Activated T-helper 1 cell treated with anti-CD3 and anti-CD28 coated beads, Interleukin-2, amount 50 U/mL, for 16 hours (primary cell): ENCODE results near the gene SIMC1.
"Not testable (repeated sequence)": the region's sequence is repeated elsewhere in the genome, so short reads cannot be mapped to it uniquely, and the experiment has no call there.

Experiments used
- DNase-seq, 2 donors: peaks; one replicate each; pipeline ENCODE4 v3.0.0-alpha.2; 2020; ENCODE audit warnings: low read depth in 1 of 2, low spot score in 1 of 2

The SIMC1 gene

DNA sequence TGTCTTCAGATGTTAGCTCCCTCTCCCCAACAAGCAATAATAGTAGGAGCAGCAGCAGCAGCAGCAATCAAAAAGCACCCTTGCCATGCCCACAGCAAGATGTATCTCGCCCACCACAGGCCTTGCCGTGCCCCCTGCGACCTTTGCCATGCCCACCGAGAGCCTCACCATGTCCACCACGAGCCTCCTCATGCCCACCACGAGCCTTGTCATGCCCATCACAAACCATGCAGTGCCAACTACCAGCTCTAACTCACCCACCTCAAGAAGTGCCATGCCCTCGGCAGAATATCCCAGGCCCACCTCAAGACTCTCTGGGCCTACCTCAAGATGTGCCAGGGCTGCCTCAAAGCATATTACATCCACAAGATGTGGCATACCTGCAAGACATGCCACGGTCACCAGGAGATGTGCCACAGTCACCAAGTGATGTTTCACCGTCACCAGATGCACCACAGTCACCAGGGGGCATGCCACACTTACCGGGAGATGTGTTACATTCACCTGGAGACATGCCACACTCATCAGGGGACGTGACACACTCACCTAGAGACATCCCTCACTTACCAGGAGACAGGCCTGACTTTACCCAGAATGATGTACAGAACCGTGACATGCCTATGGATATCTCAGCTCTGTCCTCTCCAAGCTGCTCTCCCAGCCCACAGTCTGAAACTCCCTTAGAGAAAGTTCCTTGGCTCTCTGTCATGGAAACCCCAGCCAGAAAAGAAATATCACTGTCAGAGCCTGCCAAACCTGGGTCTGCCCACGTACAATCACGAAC is 52.0 kb downstream of the SIMC1 start:
- not testable (repeated sequence) for DNase-seq

DNA sequence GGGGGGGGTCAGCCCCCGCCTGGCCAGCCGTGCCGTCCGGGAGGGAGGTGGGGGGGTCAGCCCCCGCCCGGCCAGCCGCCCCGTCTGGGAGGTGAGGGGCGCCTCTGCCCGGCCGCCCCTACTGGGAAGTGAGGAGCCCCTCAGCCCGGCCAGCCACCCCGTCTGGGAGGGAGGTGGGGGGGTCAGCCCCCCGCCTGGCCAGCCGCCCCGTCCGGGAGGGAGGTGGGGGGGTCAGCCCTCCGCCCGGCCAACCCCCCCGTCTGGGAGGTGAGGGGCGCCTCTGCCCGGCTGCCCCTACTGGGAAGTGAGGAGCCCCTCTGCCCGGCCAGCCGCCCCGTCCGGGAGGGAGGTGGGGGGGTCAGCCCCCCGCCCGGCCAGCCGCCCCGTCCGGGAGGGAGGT is 67.1 kb downstream of the SIMC1 start:
- not testable (repeated sequence) for DNase-seq

DNA sequence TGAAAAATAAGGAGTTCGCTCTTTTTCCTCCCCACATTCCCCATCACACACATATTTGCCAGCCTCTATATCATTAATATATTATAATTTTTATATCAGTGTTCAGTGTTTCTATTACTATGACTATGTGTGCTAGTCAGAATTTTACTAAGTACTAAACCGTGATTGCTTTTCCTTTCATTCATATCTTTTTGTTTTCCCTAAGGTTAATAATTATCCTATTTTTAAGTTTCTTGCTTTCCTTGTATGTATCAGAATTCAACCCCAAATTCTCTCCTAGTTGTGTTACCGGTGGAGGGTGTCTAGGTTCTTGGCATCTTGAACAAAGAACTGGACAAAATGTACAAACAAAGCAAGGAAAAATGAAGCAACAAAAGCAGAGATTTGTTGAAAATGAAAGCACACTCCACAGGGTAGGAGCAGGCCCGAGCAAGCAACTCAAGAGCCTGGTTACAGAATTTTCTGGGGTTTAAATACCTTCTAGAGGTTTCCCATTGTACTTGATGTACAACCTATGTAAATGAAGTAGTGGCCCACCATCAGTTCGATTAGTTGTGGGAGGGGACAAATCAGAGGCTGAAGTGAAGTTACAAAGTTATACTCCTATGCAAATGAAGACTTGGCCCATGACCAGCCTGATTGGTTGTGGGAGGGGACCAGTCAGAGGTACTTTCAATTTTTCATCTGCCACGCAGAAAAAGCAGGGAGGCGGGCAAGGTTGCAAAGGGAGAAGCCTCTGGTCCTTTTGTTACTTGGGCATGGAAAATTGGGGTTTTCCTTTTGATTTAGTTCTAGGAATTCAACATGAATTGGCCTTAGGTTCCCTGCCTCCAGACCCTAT is 79.5 kb downstream of the SIMC1 start:
- no peak for DNase-seq

DNA sequence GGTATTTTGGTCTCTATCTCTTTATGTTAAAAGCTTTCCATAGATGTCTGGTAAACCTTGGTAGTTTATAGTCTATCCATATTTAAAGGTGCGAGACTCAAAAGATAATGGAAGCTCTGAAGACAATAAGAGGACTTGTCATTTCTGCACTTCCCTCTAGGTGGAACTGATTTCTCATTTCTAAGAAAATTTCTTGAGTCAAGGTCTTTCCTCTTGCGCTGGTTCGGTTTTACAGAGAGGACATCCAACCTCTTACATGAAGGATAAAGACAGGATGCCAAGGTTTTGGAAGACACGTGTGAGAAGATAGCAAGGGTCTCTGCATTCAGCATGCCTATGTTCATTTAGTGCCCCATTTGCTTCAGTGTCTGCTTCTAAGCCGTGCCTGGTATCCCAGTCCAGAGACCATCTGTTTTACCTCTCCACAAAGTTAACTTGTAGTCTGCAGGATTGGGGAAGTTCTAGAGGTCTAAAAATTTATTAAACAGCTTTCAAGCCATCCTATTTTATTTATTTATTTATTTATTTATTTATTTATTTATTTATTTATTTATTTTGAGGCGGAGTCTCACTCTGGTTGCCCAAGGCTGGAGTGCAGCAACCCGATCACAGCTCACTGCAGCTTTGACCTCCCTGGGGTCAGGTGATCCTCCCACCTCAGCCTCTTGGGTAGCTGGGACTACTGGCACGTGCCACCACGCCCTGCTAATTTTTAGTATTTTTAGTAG is 81.8 kb downstream of the SIMC1 start:
- DNase-seq, result no peak

DNA sequence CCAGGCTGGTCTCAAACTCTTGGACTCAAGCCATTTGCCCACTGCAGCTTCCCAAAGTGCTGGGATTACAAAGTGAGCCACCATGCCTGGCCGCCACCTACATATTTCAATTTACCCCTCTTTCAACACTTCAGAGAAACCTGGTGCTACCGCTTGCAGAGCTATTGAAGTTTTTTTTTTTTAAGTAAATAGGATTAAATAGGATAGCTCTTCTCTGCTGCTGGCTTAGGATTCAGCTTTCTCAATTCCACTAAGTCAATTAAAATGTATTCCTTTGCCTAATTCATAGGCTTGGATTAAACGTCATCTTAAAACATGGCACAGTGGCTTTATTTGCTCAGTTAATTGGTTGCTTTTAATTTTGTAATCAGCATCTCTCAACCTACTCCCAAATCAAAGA is 82.4 kb downstream of the SIMC1 start:
- no peak for DNase-seq

DNA sequence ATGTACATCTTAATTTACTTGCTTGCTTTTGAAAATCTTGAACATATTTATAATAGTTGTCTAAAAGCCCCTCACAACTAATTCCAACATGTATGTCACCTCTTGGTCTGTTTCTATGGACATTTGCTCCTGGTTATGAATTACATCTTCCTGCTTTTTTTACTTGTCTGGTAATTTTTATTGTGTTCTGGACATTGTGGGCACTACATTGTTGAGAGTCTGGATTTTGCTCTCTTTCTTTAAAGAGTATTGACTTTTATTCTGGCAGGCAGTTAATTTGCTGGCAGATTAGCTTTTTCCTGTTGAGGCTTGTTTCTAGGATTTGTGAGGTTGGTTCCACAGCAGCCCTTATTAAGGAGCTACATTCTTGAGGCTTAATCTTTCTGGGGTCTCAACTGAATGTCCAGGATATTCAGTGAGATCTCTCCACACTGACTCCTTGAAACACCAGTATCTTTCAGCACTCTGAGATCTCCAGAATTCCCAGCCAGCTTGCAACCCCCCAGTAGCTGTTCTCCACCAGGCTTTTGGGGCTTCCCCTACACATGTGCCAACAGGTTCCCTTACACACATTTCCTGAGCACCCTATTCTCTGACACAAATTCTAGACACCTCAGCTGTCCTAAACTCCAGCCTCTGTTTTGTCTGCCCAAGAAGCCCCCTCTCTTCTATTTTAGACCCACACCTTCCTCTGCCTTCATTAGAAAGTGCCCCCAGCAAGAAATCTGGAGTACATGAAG is 96.0 kb downstream of the SIMC1 start:
- DNase-seq, result no peak

DNA sequence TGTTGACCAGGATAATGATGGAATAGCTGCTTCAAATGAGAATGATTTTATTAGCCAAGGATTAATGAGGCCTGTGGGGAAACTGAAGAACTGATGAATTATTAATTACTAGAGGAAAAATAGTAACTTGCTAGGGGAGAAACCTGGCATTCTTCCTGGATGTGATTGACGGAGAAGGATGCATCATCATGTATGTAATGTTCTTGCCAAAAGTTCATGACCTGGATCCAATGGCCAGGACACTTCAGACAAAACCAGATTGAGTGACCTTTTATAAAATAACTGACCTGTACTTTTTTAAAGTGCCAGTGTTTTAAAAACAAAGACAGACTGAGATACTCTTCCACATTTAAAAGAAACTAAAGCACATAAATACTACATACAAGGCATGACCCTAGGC is 99.7 kb downstream of the SIMC1 start:
- no peak for DNase-seq

DNA sequence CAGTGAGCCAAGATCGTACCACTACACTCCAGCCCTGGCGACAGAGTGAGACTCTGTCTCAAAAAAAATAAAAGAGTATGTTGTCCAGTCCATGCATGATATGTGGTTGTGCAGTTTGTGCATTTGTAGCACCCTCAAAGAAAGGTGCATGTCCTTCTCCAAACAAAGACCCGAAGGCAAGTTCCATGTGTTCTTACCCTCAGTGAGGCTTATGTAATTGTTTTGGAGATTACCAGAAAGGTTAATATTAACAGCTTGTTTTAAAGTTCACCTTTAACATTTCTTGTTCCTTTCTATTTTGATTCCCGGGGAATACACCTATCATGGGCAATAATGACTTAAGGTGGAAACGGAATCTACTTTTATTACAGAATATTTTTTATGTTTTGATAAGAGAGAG is 101.1 kb downstream of the SIMC1 start:
- DNase-seq, result no peak

DNA sequence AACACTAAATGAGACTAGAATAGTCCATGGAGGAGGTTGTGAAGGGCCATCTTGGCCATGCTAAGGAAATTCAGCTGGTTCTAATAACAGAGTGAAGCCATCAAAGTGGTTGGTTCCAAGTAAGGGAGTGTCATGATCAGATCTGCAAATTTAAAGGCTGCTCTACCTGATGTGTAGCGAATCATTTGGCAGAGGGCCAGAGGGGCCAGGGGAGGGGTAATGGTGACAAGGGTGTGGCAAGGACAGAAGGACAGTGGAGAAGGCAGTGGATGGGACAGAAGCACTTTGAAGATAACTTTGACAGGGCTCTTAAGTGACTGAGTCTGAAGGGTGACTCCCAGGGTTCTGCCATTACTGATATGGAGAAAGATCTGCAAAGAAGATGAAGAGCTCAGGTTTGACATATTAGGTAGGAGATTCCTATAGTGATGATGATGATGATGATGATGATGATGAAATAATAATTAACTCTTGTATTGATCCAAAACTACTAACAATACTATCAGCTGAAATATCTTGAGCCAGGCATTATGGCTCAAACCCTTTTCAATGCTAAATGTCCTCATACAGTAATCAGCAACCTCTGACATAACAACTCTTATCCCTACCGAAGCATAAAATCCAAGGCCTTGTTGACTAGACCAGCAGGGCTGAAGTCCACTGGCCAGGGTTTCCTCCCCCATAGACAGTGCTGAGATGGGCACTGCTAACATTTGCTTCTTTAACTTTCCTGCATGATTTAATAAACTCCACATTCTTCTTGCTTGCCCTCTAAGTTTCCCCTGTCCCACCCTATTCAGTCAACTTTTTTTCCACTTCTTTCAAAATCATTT is 103.3 kb downstream of the SIMC1 start:
- DNase-seq, result no peak

DNA sequence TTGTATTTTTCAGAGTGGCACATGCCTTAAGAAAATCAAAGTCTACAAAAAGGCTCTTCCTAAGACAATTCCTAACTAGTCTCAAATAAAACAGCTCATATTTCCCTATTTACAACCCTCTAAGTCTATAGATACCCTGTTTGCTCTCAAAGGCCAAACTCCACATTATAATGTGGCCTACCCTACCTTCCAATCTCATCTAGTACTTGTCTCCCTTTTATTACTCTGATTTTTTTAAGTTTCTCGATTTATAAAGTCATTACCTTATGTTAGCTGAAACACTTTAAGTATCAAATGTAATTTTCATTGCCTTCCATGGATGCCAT is 103.9 kb downstream of the SIMC1 start:
- no peak for DNase-seq

DNA sequence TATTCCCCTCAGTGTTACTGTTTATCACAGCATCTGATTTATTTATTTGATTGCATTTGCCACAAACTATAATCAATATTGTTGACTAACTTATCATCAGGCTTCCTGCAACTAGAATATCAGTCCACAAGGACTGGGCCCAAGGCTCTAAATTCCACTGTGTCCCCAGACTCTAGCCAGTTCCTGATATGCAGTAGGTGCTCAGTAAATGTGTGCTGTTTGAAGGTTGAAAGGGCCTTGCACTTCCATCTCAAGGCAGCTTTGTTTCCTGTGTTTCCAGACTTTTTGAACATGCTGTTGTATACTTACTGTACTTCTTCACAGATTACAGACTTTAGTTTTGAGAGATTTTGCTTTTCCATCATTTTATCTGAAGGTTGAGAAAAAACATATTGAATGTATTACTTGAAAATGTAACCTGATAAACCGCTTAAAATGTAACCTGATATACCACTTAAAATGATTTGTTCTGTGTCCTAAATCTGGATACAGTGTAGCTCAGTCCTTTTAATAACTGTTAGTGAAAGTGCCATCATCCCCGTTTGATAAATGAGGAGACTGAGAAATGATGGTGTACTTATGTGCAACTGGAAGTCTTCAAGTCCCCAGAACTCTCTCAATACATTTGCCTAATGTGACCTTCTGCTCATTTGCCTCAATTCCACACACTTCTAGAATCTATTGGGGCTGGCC is 104.7 kb downstream of the SIMC1 start:
- DNase-seq, result no peak

DNA sequence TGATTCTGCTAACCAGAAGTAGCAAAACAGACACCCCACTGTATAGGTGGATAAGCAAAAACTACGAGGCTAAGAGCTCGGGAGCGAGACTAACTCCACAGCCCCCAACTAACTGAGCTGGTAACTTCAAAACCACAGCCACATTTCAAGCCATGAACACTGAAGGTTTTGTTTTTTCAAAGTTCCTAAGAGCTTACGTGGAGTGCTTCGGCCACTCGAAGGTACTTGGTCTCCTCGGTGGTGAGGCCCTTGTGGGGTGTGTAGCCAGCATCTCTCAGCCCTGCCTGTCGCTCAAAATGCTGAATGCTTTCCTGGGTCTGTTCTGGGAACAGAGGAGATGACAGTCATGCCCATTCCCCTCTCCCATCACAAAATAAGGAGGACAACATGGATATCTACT is 112.2 kb downstream of the SIMC1 start:
- DNase-seq, result no peak

DNA sequence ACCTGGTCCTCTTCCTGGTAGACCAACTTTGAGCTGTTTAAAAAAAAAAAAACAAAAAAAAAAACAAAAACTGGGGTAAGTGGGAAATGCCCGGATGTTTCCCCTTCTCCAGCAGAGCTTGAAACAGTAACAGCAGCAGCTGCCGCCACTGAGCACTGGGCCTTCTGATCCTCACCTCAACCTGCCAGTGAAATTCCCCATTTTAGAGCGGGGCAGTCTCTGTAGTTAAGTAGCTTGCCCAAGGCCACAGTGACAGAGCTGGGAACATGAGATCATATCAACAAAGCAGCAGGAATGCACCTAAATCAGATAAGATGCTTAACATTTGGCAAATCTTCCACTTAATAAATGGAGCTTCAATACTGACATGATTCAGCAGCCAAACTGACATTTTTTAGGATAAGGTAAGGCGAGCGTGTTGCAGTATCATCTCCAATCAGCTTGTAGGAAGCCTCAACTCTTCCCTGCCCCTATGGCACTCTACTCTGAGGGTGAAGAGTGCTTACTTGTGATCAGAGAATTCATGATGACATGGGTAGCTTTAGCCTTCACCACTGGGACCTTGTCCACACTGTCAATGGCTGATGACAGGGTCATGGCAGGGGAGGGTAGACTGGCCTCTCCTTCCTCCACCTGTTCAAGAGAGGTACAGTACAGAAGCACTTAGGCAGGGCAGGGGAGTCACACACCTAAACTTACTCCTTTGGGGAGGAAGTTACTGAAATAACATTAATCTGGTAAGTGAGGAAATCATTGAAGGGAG is 114.1 kb downstream of the SIMC1 start:
- no peak for DNase-seq

DNA sequence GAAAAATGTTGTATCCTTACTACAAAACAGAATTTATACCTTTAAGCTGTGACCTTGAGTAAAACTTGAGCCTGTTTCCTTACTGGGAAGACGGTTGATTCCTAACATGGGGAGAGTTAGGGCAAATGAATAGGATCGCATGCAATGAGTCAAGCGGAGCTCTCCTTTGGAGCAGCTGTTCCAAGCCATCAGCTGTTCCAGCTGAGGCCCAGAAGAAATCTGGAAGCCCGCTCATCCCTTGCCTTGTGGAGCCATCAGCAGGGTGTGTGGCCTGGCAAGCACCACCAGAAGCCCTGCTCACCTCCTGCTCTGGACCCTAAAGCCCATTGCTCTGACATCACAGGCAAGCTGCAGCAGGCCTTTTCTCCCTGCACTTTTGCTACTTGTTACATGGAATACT is 115.3 kb downstream of the SIMC1 start:
- no peak for DNase-seq

DNA sequence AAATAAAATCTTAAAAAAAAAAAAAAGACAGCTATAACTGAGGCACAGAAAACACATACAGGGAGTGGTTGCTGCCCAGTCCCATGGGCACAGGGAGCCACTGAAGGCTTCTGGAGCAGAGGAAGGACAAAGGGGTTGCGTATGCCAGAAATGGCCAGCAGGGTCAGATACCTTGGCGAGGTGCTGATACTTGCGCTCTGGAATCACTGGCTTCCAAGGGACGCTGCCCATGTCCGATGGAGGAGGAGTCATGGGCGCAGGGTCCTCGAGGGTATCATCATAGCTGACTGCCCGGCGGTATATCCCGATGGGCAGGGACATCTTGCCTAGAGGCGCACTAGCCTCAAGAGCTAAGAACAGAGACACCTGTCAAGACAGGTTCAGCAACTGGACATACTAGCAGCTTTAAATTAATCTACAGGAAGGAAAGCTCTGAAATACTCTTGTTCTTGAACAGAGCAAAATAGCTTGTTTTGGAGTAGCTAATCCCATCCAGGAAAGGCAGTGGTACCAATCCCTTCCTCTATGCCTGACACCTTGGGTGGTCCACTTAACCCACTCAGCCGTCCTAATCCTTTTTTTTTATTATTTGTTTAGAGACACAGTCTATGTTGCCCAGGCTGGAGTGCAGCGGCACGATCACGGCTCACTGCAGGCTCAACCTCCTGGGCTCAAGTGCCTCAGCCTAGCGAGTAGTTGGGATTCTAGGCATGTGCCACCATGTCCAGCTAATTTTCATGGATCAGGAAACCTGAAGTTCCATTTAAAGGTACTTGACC is 117.4 kb downstream of the SIMC1 start:
- DNase-seq, result no peak

DNA sequence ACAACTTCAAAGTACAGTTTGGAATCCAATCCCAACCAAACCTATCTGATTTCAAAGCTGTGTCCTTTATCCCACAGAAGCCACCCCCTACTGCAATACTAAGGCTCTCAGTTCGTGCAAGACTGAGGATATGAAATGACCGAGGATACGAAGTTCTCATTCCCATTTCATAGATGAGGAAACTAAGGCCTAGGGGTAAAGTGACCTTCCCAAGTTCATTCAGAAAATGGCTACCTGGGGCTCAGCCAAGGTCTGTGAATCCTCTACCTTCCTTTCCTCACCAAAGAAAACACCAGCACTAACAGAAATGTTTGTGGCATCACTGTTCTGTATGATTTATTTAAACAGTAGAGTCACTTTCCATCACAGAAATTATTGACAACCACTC is 117.9 kb downstream of the SIMC1 start:
- DNase-seq, result no peak

DNA sequence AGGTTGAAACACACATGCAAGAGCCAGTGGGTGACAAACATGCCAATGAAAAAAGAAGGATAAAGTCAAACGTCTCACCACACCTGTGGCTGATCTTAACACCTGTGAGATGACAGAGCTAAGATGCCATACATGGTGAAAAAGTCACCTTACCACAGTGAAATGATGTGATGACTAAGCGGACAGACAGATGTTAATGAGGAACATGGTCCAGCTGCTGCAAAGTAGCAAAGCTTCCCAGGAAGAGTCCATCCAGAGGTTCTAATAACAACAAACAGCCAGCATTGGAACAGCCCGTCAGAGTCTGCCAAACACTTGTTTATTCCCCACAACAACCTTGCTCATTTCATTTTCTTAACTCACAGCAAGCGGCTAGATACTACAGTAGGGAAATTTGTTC is 121.4 kb downstream of the SIMC1 start:
- no peak for DNase-seq

DNA sequence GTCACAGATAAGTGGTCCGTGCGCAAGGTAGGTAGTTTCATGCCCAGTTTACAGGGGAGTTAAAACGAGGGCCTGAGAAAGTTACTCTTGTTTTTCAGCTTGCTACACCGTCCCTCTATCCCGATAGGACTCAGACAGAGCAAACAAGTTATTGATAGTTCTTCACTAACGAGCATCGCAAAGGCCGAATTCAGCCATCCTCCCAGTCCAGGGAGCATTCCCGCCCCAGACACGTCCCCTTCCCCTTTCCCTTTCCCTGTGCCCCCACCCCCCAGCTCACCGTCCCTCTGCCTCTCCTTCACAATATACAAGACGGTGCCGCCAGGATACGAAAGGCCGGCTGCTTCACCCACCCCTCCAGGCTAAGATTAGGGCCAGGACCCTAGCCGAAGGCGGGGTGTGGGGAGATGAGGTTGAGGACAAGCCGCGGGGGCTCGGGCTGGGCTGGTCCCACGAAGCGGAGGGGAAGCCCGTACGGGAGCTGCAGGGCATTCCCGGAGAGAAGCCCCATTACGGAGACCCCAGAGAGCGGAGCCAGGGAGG is 122.7 kb downstream of the SIMC1 start:
- DNase-seq, result no peak
